ENCODE measurements around the gene GARS1. TPM values are rescaled to one million over a fixed set of nuclear protein-coding genes. Genes with fewer than 3 reads are reported as not detected.

Gene GARS1, protein sequence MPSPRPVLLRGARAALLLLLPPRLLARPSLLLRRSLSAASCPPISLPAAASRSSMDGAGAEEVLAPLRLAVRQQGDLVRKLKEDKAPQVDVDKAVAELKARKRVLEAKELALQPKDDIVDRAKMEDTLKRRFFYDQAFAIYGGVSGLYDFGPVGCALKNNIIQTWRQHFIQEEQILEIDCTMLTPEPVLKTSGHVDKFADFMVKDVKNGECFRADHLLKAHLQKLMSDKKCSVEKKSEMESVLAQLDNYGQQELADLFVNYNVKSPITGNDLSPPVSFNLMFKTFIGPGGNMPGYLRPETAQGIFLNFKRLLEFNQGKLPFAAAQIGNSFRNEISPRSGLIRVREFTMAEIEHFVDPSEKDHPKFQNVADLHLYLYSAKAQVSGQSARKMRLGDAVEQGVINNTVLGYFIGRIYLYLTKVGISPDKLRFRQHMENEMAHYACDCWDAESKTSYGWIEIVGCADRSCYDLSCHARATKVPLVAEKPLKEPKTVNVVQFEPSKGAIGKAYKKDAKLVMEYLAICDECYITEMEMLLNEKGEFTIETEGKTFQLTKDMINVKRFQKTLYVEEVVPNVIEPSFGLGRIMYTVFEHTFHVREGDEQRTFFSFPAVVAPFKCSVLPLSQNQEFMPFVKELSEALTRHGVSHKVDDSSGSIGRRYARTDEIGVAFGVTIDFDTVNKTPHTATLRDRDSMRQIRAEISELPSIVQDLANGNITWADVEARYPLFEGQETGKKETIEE
- total RNA-seq, result 10 to 100 TPM; 62.6 to 73.1 TPM
- 10 to 100 TPM; 43.3 to 73.6 TPM for polyA plus RNA-seq

DNA sequence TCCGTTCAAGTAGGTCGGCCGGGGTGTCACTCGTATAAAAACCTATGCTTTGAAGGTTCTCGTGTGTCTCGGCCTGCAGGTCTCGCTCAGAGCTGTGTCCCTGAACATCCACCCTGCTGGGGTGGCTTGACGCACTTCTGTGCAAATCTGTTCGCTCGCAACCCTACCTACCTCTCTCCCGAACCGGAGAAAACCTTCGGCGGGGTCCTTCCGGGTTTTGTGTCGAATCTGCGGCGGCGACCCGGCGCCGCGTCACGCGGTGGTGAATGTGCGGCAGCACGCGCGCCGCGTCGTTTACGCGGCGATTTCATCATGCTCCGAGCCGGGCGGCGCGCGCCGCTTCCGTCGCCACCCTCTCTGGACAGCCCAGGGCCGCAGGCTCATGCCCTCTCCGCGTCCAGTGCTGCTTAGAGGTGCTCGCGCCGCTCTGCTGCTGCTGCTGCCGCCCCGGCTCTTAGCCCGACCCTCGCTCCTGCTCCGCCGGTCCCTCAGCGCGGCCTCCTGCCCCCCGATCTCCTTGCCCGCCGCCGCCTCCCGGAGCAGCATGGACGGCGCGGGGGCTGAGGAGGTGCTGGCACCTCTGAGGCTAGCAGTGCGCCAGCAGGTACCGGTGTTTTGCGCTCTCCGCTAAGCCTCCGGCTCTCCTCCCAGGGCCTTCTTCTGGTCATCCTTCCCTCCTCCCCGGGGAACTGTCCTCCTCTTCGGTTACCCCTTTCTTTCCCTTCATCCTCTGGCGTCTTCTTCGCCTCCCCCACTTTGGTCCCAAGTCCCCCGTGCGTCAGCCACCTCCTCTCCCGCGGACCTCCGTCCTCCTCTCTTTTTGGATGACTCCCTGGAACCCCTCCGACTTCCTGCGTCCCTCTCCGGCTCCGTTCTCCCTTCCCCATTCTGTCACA is at the start of gene GARS1:
TSS of gene GARS1 (plus strand) at position 339 of the 896 bp plus-strand sequence. CDS start at position 383, 44 bp downstream.
- under 1% methylated on average over 84 of the region's 84 CpGs for WGBS
- H3K9ac ChIP-seq (ENCODE audit: low read depth in 1 of 2, low read length in 2 of 2), result peak within 1 kb of the TSS; percentile 84 to 95
- peaks cover 3 to 26% (median 13%) of the 10 kb centered on the region in 4 donors for H3K4me1 ChIP-seq (ENCODE audit: control insufficient read depth in 4 of 4, insufficient read depth in 4 of 4, low read length in 3 of 4)
- no peaks in the 10 kb centered on the region for H3K27me3 ChIP-seq (ENCODE audit: control insufficient read depth in 4 of 4, insufficient read depth in 4 of 4, low read length in 3 of 4)
- H3K27ac ChIP-seq (ENCODE audit: low read depth in 1 of 2, low read length in 2 of 2), result peak within 1 kb of the TSS; percentile 92 to 97
- H3K36me3 ChIP-seq (ENCODE audit: control insufficient read depth in 4 of 4, insufficient read depth in 3 of 4, low read depth in 1 of 4, low read length in 3 of 4), result peaks cover 0 to 3% (median 1%) of the 10 kb centered on the region in 4 donors
- no peaks in the 10 kb centered on the region for H3K9me3 ChIP-seq (ENCODE audit: control insufficient read depth in 4 of 4, low read length in 3 of 4)
- TF ChIP-seq HNF4G (IDR thresholded peaks at IDR 0.05), result no peak
- TF ChIP-seq, protein P1, sequence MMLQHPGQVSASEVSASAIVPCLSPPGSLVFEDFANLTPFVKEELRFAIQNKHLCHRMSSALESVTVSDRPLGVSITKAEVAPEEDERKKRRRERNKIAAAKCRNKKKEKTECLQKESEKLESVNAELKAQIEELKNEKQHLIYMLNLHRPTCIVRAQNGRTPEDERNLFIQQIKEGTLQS (IDR thresholded peaks at IDR 0.05), result peak; percentile 75
- peak; percentile 23 to 45 for TF ChIP-seq RXRA (IDR thresholded peaks at IDR 0.05)
- TF ChIP-seq SP1 (IDR thresholded peaks at IDR 0.05), result peak; percentile 15
- peak; percentile 85 for TF ChIP-seq YY1 (IDR thresholded peaks at IDR 0.05)
- TF ChIP-seq FOXA2 (IDR thresholded peaks at IDR 0.05), result no peak
- TF ChIP-seq HNF4A (conservative IDR thresholded peaks at IDR 0.05), result peak in 1 of 2 donors; percentile 5
- TF ChIP-seq JUND (IDR thresholded peaks at IDR 0.05), result peak in 1 of 2 donors; percentile 40
- TF ChIP-seq, protein P2, sequence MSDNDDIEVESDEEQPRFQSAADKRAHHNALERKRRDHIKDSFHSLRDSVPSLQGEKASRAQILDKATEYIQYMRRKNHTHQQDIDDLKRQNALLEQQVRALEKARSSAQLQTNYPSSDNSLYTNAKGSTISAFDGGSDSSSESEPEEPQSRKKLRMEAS (IDR thresholded peaks at IDR 0.05), result peak; percentile 71
- TF ChIP-seq, protein P3, sequence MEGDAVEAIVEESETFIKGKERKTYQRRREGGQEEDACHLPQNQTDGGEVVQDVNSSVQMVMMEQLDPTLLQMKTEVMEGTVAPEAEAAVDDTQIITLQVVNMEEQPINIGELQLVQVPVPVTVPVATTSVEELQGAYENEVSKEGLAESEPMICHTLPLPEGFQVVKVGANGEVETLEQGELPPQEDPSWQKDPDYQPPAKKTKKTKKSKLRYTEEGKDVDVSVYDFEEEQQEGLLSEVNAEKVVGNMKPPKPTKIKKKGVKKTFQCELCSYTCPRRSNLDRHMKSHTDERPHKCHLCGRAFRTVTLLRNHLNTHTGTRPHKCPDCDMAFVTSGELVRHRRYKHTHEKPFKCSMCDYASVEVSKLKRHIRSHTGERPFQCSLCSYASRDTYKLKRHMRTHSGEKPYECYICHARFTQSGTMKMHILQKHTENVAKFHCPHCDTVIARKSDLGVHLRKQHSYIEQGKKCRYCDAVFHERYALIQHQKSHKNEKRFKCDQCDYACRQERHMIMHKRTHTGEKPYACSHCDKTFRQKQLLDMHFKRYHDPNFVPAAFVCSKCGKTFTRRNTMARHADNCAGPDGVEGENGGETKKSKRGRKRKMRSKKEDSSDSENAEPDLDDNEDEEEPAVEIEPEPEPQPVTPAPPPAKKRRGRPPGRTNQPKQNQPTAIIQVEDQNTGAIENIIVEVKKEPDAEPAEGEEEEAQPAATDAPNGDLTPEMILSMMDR (IDR thresholded peaks at IDR 0.05; ENCODE audit: low read depth, low read length, missing input control), result no peak
- no peak for TF ChIP-seq FOXA1 (IDR thresholded peaks at IDR 0.05)
- TF ChIP-seq, protein P4, sequence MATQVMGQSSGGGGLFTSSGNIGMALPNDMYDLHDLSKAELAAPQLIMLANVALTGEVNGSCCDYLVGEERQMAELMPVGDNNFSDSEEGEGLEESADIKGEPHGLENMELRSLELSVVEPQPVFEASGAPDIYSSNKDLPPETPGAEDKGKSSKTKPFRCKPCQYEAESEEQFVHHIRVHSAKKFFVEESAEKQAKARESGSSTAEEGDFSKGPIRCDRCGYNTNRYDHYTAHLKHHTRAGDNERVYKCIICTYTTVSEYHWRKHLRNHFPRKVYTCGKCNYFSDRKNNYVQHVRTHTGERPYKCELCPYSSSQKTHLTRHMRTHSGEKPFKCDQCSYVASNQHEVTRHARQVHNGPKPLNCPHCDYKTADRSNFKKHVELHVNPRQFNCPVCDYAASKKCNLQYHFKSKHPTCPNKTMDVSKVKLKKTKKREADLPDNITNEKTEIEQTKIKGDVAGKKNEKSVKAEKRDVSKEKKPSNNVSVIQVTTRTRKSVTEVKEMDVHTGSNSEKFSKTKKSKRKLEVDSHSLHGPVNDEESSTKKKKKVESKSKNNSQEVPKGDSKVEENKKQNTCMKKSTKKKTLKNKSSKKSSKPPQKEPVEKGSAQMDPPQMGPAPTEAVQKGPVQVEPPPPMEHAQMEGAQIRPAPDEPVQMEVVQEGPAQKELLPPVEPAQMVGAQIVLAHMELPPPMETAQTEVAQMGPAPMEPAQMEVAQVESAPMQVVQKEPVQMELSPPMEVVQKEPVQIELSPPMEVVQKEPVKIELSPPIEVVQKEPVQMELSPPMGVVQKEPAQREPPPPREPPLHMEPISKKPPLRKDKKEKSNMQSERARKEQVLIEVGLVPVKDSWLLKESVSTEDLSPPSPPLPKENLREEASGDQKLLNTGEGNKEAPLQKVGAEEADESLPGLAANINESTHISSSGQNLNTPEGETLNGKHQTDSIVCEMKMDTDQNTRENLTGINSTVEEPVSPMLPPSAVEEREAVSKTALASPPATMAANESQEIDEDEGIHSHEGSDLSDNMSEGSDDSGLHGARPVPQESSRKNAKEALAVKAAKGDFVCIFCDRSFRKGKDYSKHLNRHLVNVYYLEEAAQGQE (IDR thresholded peaks at IDR 0.05), result peak; percentile 83
- TF ChIP-seq, protein P5, sequence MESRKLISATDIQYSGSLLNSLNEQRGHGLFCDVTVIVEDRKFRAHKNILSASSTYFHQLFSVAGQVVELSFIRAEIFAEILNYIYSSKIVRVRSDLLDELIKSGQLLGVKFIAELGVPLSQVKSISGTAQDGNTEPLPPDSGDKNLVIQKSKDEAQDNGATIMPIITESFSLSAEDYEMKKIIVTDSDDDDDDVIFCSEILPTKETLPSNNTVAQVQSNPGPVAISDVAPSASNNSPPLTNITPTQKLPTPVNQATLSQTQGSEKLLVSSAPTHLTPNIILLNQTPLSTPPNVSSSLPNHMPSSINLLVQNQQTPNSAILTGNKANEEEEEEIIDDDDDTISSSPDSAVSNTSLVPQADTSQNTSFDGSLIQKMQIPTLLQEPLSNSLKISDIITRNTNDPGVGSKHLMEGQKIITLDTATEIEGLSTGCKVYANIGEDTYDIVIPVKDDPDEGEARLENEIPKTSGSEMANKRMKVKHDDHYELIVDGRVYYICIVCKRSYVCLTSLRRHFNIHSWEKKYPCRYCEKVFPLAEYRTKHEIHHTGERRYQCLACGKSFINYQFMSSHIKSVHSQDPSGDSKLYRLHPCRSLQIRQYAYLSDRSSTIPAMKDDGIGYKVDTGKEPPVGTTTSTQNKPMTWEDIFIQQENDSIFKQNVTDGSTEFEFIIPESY (IDR thresholded peaks at IDR 0.05), result peak; percentile 59
- no peak for TF ChIP-seq EGR1 (IDR thresholded peaks at IDR 0.05; ENCODE audit: low read depth in 2 of 2)
- no peak for TF ChIP-seq NR2F2 (IDR thresholded peaks at IDR 0.05)
- TF ChIP-seq RAD21 (IDR thresholded peaks at IDR 0.05), result no peak
- peak in 1 of 2 donors; percentile 80 for TF ChIP-seq GABPA (IDR thresholded peaks at IDR 0.05 in 1 of 2, conservative IDR thresholded peaks at IDR 0.05 in 1 of 2)
- TF ChIP-seq TAF1 (conservative IDR thresholded peaks at IDR 0.05), result peak; percentile 77
- DNase-seq (ENCODE audit: low spot score), result peak; percentile 90
- H3K4me3 ChIP-seq (ENCODE audit: low read depth in 1 of 3, low read length in 3 of 3), result peak within 1 kb of the TSS; percentile 87 to 95 (median 95)
